ENCODE measurements around the gene EIF3F.

DNA sequence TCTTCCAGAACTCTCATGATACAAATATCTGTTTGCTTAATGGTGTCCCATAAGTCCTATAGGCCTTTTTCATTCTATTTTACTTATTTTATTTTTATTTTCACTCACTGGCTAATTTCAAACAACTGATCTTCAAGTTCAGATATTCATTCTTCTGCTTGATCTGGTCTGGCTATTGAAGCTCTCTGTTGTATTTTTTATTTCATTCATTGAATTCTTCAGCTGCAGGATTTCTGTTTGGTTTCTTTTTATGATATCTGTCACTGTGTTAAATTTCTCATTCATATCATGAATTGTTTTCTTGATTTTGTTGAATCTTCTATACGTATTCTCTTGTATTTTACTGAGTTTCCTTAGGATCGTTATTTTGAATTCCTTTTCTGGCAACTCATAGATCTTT, 43.0 kb upstream of the EIF3F start:
- no peak for TF ChIP-seq EZH2phosphoT487 (IDR thresholded peaks at IDR 0.05; ENCODE audit: insufficient read depth, low read depth)
- TF ChIP-seq EZH2 (IDR thresholded peaks at IDR 0.05; ENCODE audit: insufficient read depth, poor library complexity, severe bottlenecking), result no peak

All from GM23248 (cell line).